Activated T-helper 2 cell treated with anti-CD3 and anti-CD28 coated beads, Interferon-gamma antibody, Interleukin-2, Interleukin-4, amounts not matched to agents 10 μg/mL and 5 μg/mL and 100 μg/mL, durations not matched to agents 14 hours and 24 hours and 36 hours (primary cell): ENCODE data around the gene SMOC1. TPM values are rescaled to one million over a fixed set of nuclear protein-coding genes. Genes with fewer than 3 reads are reported as not detected.

Experiments
- DNase-seq: peaks from one replicate; pipeline ENCODE4 v3.0.0; 2021; ENCODE audit warnings: low spot score
- H3K27ac Mint-ChIP-seq: one replicate; pipeline ENCODE4 v1.8.0; 2021; ENCODE audit warnings: mixed read lengths
- H3K27me3 Mint-ChIP-seq: one replicate; pipeline ENCODE4 v1.8.0; 2021; ENCODE audit warnings: low read depth, mixed read lengths
- H3K36me3 Mint-ChIP-seq: one replicate; pipeline ENCODE4 v1.8.0; 2021; ENCODE audit warnings: low read depth, mixed read lengths
- H3K4me1 Mint-ChIP-seq: one replicate; pipeline ENCODE4 v1.8.0; 2021; ENCODE audit warnings: low read depth, mixed read lengths
- H3K4me3 Mint-ChIP-seq: one replicate; pipeline ENCODE4 v1.8.0; 2021; ENCODE audit warnings: low read depth, mild to moderate bottlenecking, moderate library complexity, mixed read lengths
- H3K9me3 Mint-ChIP-seq: one replicate; pipeline ENCODE4 v1.8.0; 2021; ENCODE audit warnings: mixed read lengths
- intact Hi-C: fragments of 100-400 bp; cut with micrococcal nuclease; formaldehyde crosslinking; loops from one replicate; pipeline ENCODE4 v1.15.1; 2023
- total RNA-seq: library from RNA; stranded (reverse); gene quantifications from 2 replicates; pipeline ENCODE4 v1.2.3, GENCODE V29; 2022

Gene SMOC1
- total RNA-seq, 1 donor from 2014 or later = not detected

DNA sequence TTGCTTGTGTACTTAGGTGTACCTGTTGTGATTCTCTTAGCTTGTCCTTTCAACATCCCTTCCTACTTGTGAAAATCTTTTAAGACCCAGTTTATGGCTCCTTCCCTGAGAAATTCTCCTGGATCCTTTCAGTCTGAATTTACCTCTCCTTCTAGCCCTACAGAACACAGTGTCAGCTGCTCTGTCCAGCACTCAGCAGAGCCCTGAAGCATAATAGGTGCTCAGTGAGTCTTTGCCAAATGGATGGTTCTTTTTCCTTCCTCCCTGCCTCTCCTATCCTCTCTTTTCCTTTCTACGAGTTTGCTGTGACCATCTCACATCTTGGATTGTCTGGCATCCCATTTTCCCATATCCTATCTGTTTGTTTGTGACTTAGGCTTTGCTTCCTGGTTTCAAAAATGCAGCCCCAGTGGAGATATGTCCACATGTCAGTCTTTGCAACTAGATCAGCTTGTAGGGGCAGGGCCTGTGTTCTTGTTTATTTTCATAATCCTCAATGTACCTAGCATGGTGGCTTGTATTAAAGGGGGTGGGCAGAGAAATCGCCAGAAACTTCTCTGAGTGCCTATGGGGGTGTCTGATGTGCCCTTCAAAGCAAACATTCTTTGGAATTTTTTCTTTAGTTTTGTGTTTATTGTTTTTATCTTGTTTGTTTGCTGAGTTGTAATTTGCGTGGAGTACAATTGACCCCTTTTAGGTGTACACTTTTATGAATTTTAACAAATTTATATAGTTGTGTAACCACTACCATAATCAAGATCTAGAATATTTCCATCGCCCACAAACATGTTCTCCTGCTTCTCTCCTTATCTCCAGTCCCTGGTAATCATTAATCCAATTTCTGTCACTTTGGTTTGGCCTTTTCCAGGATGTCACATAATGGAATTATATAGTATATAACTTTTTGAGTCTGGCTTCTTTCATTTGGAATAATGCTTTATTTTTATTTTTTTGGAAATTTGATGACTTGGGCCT is 62.8 kb downstream of the SMOC1 start:
- no peaks in the 10 kb centered on the region for H3K4me1 Mint-ChIP-seq
- peaks cover 19% of the 10 kb centered on the region for H3K27me3 Mint-ChIP-seq
- peaks cover 11% of the 10 kb centered on the region for H3K9me3 Mint-ChIP-seq
- no peak overlapping the region for H3K4me3 Mint-ChIP-seq
- DNase-seq = no peak
- intact Hi-C loops = no loop called here
- H3K36me3 Mint-ChIP-seq = no peaks in the 10 kb centered on the region
- H3K27ac Mint-ChIP-seq = no peak overlapping the region

DNA sequence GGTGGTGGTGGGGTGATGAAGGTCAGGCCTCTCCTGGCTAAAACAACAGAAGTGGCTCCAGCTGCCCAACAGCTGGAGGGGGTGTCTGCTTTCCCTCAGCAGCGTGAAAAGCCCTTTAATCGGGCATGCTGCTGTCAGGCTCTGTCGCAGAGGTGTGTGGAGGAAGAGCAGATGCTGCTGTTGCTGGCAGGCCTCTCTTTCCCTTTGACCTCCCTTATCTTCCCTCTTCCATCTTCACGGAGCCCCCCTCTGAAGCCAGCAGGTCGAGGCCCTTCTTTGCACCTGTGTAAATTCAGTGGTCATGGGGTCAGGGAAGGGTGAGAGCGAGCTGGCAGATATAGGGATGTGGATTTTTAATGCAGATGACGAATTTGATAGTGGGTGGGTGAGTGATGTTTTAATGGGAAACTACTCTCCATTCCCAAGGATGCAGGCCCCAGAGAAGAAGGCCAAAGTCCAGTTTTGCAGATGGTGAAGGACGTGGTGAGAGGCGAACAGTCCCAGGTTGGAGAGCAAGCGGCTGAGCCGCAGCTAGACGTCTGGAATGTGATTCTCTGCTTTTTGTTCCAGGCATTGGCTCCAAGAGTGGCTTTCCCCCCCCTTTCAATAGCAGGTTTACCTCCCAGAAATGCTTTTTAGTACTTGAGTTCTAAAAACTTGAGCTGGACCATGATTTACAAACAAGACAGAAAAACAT is 64.0 kb downstream of the SMOC1 start:
- Mint-ChIP-seq H3K27me3 (peaks cover 14% of the 10 kb centered on the region), H3K27ac (no peak overlapping the region)

DNA sequence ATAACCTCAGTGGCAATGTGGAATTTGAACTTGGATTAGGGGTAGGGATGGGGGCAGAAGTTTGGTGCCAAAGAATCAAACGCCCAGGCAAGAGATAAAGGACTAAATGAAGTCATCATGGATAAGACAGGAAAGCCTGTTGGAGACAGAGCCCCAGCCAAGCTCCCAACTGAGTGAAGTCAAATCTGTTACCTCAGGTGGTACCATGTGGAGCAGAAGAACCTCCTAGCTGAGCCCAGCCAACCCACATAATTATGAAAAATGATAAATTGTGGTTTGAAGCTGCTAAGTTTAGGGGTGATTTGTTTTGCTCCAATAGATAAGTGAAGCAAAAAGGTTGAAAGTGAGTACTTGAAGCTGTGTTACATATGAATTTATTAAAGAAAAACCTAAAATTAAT is 66.1 kb downstream of the SMOC1 start:
- Mint-ChIP-seq H3K36me3 (no peaks in the 10 kb centered on the region), H3K27ac (no peak overlapping the region), H3K4me1 (no peaks in the 10 kb centered on the region), H3K4me3 (no peak overlapping the region), H3K27me3 (peaks cover 14% of the 10 kb centered on the region), H3K9me3 (peaks cover 11% of the 10 kb centered on the region)
- no peak for DNase-seq
- intact Hi-C loops = no loop called here

More for the DNA sequence above, 64.0 kb downstream of the SMOC1 start:
- Mint-ChIP-seq H3K36me3 (no peaks in the 10 kb centered on the region), H3K4me1 (no peaks in the 10 kb centered on the region), H3K9me3 (peaks cover 11% of the 10 kb centered on the region), H3K4me3 (no peak overlapping the region)
- DNase-seq = no peak
- intact Hi-C loops = no loop called here

GRCh38 chr14:69945912-69946311 is 66.7 kb downstream of the SMOC1 start:
- Mint-ChIP-seq H3K27ac (no peak overlapping the region), H3K9me3 (peaks cover 11% of the 10 kb centered on the region), H3K27me3 (peaks cover 11% of the 10 kb centered on the region), H3K4me3 (no peak overlapping the region), H3K4me1 (no peaks in the 10 kb centered on the region), H3K36me3 (no peaks in the 10 kb centered on the region)
- intact Hi-C loops = no loop called here
- no peak for DNase-seq

- intact Hi-C loops = no loop called here
These were observed 69.1 kb downstream of the SMOC1 start for GRCh38 chr14:69948351-69948750.

DNA sequence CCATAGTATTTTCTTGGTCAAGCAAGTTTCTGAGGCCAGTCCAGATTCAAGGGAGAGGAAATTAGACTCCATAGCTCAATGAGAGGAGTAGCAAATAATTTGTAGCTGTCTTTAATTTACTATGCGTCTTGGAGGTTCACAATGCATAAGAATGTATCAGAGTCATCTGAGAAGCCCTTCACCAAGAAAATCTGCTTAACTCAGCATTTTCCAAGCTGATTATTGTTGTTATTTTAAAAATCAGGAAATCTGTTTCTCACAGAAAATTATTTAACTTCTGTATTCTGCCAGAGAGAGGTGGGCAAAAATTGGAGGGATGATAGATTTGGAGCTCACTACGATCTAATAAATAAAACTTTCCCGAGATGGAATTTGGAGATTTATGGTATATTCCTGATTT is 72.0 kb downstream of the SMOC1 start:
- Mint-ChIP-seq H3K27ac (no peak overlapping the region), H3K27me3 (peaks cover 3% of the 10 kb centered on the region), H3K9me3 (no peaks in the 10 kb centered on the region), H3K4me1 (no peaks in the 10 kb centered on the region), H3K4me3 (no peak overlapping the region), H3K36me3 (no peaks in the 10 kb centered on the region)
- DNase-seq = no peak
- intact Hi-C loops = no loop called here

More at GRCh38 chr14:69948351-69948750, 69.1 kb downstream of the SMOC1 start:
- no peak for DNase-seq
- Mint-ChIP-seq H3K36me3 (no peaks in the 10 kb centered on the region), H3K27ac (no peak overlapping the region), H3K9me3 (peaks cover 11% of the 10 kb centered on the region), H3K27me3 (peaks cover 3% of the 10 kb centered on the region), H3K4me1 (no peaks in the 10 kb centered on the region), H3K4me3 (no peak overlapping the region)

GRCh38 chr14:69951935-69952334 is 72.7 kb downstream of the SMOC1 start:
- Mint-ChIP-seq H3K27me3 (peaks cover 8% of the 10 kb centered on the region), H3K4me3 (no peak overlapping the region), H3K27ac (no peak overlapping the region), H3K9me3 (no peaks in the 10 kb centered on the region), H3K4me1 (no peaks in the 10 kb centered on the region), H3K36me3 (no peaks in the 10 kb centered on the region)
- intact Hi-C loops = no loop called here
- DNase-seq = no peak

GRCh38 chr14:69953266-69953915 is 74.2 kb downstream of the SMOC1 start:
- intact Hi-C loops = no loop called here
- H3K9me3 Mint-ChIP-seq = no peaks in the 10 kb centered on the region

GRCh38 chr14:69955855-69956845 is 76.9 kb downstream of the SMOC1 start:
- Mint-ChIP-seq H3K4me3 (no peak overlapping the region), H3K36me3 (no peaks in the 10 kb centered on the region), H3K27ac (no peak overlapping the region), H3K4me1 (no peaks in the 10 kb centered on the region), H3K9me3 (no peaks in the 10 kb centered on the region), H3K27me3 (peaks cover 18% of the 10 kb centered on the region)
- DNase-seq = no peak
- intact Hi-C loops = no loop called here

More at GRCh38 chr14:69953266-69953915, 74.2 kb downstream of the SMOC1 start:
- Mint-ChIP-seq H3K36me3 (no peaks in the 10 kb centered on the region), H3K4me1 (no peaks in the 10 kb centered on the region), H3K27me3 (peaks cover 15% of the 10 kb centered on the region), H3K27ac (no peak overlapping the region), H3K4me3 (no peak overlapping the region)
- no peak for DNase-seq

DNA sequence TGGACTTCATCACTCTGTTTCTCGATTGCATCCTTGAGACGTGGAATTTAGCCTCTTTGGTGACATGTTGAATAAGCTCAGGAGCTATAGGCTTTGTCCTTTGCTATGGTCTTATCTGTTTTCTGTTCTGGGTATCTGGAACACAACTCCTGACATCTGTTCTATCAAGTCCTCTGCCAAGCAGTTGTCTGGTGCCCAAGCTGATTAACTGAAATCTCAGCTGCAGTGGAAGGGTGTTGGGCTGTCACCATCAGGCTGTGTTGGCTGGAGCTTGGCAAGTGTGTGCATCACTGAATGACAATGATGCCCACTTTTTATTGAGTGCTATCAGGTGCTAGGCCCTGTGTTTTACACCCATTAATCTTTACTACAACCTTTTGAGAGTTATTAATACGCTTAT is 77.8 kb downstream of the SMOC1 start:
- no peaks in the 10 kb centered on the region for H3K36me3 Mint-ChIP-seq
- H3K9me3 Mint-ChIP-seq = no peaks in the 10 kb centered on the region
- H3K27me3 Mint-ChIP-seq = peaks cover 18% of the 10 kb centered on the region
- H3K27ac Mint-ChIP-seq = no peak overlapping the region
- H3K4me3 Mint-ChIP-seq = no peak overlapping the region
- intact Hi-C loops = no loop called here
- H3K4me1 Mint-ChIP-seq = no peaks in the 10 kb centered on the region
- no peak for DNase-seq

DNA sequence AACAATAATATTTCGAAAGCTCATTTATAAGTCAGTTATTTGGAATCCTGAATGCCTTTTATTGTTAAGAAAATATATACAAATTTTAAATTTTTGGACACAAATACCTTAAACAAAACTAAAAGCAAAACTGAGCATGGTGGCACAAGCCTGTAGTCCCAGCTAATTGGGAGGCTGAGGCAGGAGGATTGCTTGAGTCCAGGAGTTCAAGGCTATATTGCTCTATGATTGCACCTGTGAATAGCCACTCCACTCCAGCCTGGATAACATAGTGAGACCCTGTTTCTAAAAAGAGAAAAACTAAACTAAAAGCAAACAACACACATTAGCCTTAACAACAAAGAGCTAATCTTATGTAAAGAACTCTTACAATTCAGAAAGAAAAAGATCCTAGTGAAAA is 78.8 kb downstream of the SMOC1 start:
- no peak overlapping the region for H3K27ac Mint-ChIP-seq
- H3K4me1 Mint-ChIP-seq = no peaks in the 10 kb centered on the region
- intact Hi-C loops = no loop called here
- no peaks in the 10 kb centered on the region for H3K36me3 Mint-ChIP-seq
- no peak overlapping the region for H3K4me3 Mint-ChIP-seq
- H3K9me3 Mint-ChIP-seq = no peaks in the 10 kb centered on the region
- peaks cover 18% of the 10 kb centered on the region for H3K27me3 Mint-ChIP-seq
- no peak for DNase-seq

DNA sequence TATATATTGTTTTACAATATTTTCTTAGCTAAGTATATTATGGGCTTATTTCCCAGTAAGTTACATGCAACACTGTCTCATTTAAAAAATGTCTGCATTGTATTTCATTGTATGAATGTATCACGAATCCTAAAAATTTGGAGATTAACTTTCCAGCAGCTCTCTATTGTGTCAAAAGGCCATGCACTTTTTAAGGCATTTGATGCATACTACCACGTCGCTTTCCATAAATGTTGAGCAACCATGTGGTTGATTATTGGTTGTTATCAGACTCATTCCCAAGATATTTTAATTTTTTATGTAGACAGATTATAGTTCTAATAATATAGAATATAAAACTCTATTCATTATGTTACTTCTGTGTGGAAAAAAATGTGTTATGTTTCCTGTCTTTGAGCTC is 79.9 kb downstream of the SMOC1 start:
- DNase-seq = no peak
- intact Hi-C loops = no loop called here
- Mint-ChIP-seq H3K4me3 (no peak overlapping the region), H3K27ac (no peak overlapping the region), H3K4me1 (no peaks in the 10 kb centered on the region), H3K36me3 (no peaks in the 10 kb centered on the region), H3K27me3 (peaks cover 17% of the 10 kb centered on the region), H3K9me3 (no peaks in the 10 kb centered on the region)
